ENCODE measurements around the gene ALDH3B1. TPM values are rescaled to one million over a fixed set of nuclear protein-coding genes. Genes with fewer than 3 reads are reported as not detected.

ALDH3B1 gene
- total and polyA plus RNA-seq, 4 donors: 1.6 to 7.1 (median 3.4) TPM

GRCh38 chr11:68050371-68050841 lies 40.3 kb downstream of the ALDH3B1 start:
- Histone ChIP-seq H3K4me1 (ENCODE audit: control insufficient read depth in 4 of 4, insufficient read depth in 4 of 4, low read length in 3 of 4) (no peaks in the 10 kb centered on the region), H3K4me3 (ENCODE audit: low read depth in 1 of 3, low read length in 3 of 3) (no peak overlapping the region), H3K27me3 (ENCODE audit: control insufficient read depth in 4 of 4, insufficient read depth in 4 of 4, low read length in 3 of 4) (no peaks in the 10 kb centered on the region), H3K9ac (ENCODE audit: low read depth in 1 of 2, low read length in 2 of 2) (no peak overlapping the region), H3K36me3 (ENCODE audit: control insufficient read depth in 4 of 4, insufficient read depth in 3 of 4, low read depth in 1 of 4, low read length in 3 of 4) (peaks cover 7 to 58% (median 14%) of the 10 kb centered on the region in 4 donors), H3K9me3 (ENCODE audit: control insufficient read depth in 4 of 4, low read length in 3 of 4) (no peaks in the 10 kb centered on the region), H3K27ac (ENCODE audit: low read depth in 1 of 2, low read length in 2 of 2) (no peak overlapping the region)
- 97% methylated on average over 18 of the region's 18 CpGs for WGBS
- DNase-seq (ENCODE audit: low spot score): no peak
- no peak for TF ChIP-seq RXRA (IDR thresholded peaks at IDR 0.05)
- no peak for TF ChIP-seq MAX (IDR thresholded peaks at IDR 0.05)
- TF ChIP-seq HNF4A (conservative IDR thresholded peaks at IDR 0.05): no peak
- TF ChIP-seq EGR1 (IDR thresholded peaks at IDR 0.05; ENCODE audit: low read depth in 2 of 2): no peak
- TF ChIP-seq HNF4G (IDR thresholded peaks at IDR 0.05): no peak
- no peak for TF ChIP-seq FOXA2 (IDR thresholded peaks at IDR 0.05)
- no peak for TF ChIP-seq TAF1 (conservative IDR thresholded peaks at IDR 0.05)
- TF ChIP-seq RAD21 (IDR thresholded peaks at IDR 0.05): no peak
- TF ChIP-seq NR2F2 (IDR thresholded peaks at IDR 0.05): no peak
- no peak for TF ChIP-seq ATF3 (IDR thresholded peaks at IDR 0.05)
- TF ChIP-seq CTCF (IDR thresholded peaks at IDR 0.05; ENCODE audit: low read depth, low read length, missing input control): no peak
- TF ChIP-seq GABPA (IDR thresholded peaks at IDR 0.05 in 1 of 2, conservative IDR thresholded peaks at IDR 0.05 in 1 of 2): no peak
- TF ChIP-seq YY1 (IDR thresholded peaks at IDR 0.05): no peak
- no peak for TF ChIP-seq FOXA1 (IDR thresholded peaks at IDR 0.05)
- TF ChIP-seq JUND (IDR thresholded peaks at IDR 0.05): no peak
- no peak for TF ChIP-seq REST (IDR thresholded peaks at IDR 0.05)

- H3K9me3 ChIP-seq (ENCODE audit: control insufficient read depth in 4 of 4, low read length in 3 of 4): no peaks in the 10 kb centered on the region
- WGBS: 86% methylated on average over 14 of the region's 14 CpGs
- H3K4me3 ChIP-seq (ENCODE audit: low read depth in 1 of 3, low read length in 3 of 3): no peak overlapping the region
- no peaks in the 10 kb centered on the region for H3K4me1 ChIP-seq (ENCODE audit: control insufficient read depth in 4 of 4, insufficient read depth in 4 of 4, low read length in 3 of 4)
- H3K9ac ChIP-seq (ENCODE audit: low read depth in 1 of 2, low read length in 2 of 2): no peak overlapping the region
- H3K36me3 ChIP-seq (ENCODE audit: control insufficient read depth in 4 of 4, insufficient read depth in 3 of 4, low read depth in 1 of 4, low read length in 3 of 4): peaks cover 7 to 56% (median 13%) of the 10 kb centered on the region in 4 donors
- DNase-seq (ENCODE audit: low spot score): no peak
- H3K27ac ChIP-seq (ENCODE audit: low read depth in 1 of 2, low read length in 2 of 2): no peak overlapping the region
- no peaks in the 10 kb centered on the region for H3K27me3 ChIP-seq (ENCODE audit: control insufficient read depth in 4 of 4, insufficient read depth in 4 of 4, low read length in 3 of 4)
- TF ChIP-seq NR2F2 (IDR thresholded peaks at IDR 0.05) (no peak), GABPA (IDR thresholded peaks at IDR 0.05 in 1 of 2, conservative IDR thresholded peaks at IDR 0.05 in 1 of 2) (no peak), RXRA (IDR thresholded peaks at IDR 0.05) (no peak), REST (IDR thresholded peaks at IDR 0.05) (no peak), ATF3 (IDR thresholded peaks at IDR 0.05) (no peak), FOXA2 (IDR thresholded peaks at IDR 0.05) (no peak), EGR1 (IDR thresholded peaks at IDR 0.05; ENCODE audit: low read depth in 2 of 2) (no peak), RAD21 (IDR thresholded peaks at IDR 0.05) (no peak), ZBTB33 (IDR thresholded peaks at IDR 0.05) (no peak), YY1 (IDR thresholded peaks at IDR 0.05) (no peak), HNF4A (conservative IDR thresholded peaks at IDR 0.05) (no peak), HNF4G (IDR thresholded peaks at IDR 0.05) (no peak)
Observed at GRCh38 chr11:68051191-68052136, 41.3 kb downstream of the ALDH3B1 start.
